ENCODE measurements around the gene H3-3A. TPM values are rescaled to one million over a fixed set of nuclear protein-coding genes. Genes with fewer than 3 reads are reported as not detected.

The H3-3A gene
- 963 and 975 TPM in 2 replicates for total RNA-seq (2014; rRNA removed; shearing (Covaris generic))

GRCh38 chr1:226062558-226063223, at the start of gene H3-3A:
TSS of gene H3-3A (plus strand) at chr1:226062716. CDS start at chr1:226064352, 1,636 bp downstream.
- peaks cover 18% of the 10 kb centered on the region for H3K36me3 ChIP-seq (replicated peaks; ENCODE audit: control insufficient read depth, insufficient read depth, low read length)
- peak; percentile 72 for DNase-seq
- H3K27me3 ChIP-seq (ENCODE audit: control insufficient read depth, insufficient read depth, low read length), result no peaks in the 10 kb centered on the region
- peak within 1 kb of the TSS; percentile 97 for H3K4me3 ChIP-seq (ENCODE audit: insufficient read depth, low read depth, low read length)

GRCh38 chr1:226017070-226017469, 45.4 kb upstream of the H3-3A start:
- Histone ChIP-seq H3K36me3 (replicated peaks; ENCODE audit: control insufficient read depth, insufficient read depth, low read length) (no peaks in the 10 kb centered on the region), H3K27me3 (ENCODE audit: control insufficient read depth, insufficient read depth, low read length) (no peaks in the 10 kb centered on the region), H3K4me3 (ENCODE audit: insufficient read depth, low read depth, low read length) (no peak overlapping the region)
- DNase-seq, result peak; percentile 32

GRCh38 chr1:226019572-226019971, 42.9 kb upstream of the H3-3A start:
- no peaks in the 10 kb centered on the region for H3K27me3 ChIP-seq (ENCODE audit: control insufficient read depth, insufficient read depth, low read length)
- no peaks in the 10 kb centered on the region for H3K36me3 ChIP-seq (replicated peaks; ENCODE audit: control insufficient read depth, insufficient read depth, low read length)
- H3K4me3 ChIP-seq (ENCODE audit: insufficient read depth, low read depth, low read length), result no peak overlapping the region
- no peak for DNase-seq

GRCh38 chr1:226021401-226021800, 41.1 kb upstream of the H3-3A start:
- no peak for DNase-seq
- Histone ChIP-seq H3K27me3 (ENCODE audit: control insufficient read depth, insufficient read depth, low read length) (no peaks in the 10 kb centered on the region), H3K36me3 (replicated peaks; ENCODE audit: control insufficient read depth, insufficient read depth, low read length) (no peaks in the 10 kb centered on the region), H3K4me3 (ENCODE audit: insufficient read depth, low read depth, low read length) (no peak overlapping the region)

GRCh38 chr1:226021801-226022200, 40.7 kb upstream of the H3-3A start:
- Histone ChIP-seq H3K27me3 (ENCODE audit: control insufficient read depth, insufficient read depth, low read length) (no peaks in the 10 kb centered on the region), H3K36me3 (replicated peaks; ENCODE audit: control insufficient read depth, insufficient read depth, low read length) (no peaks in the 10 kb centered on the region), H3K4me3 (ENCODE audit: insufficient read depth, low read depth, low read length) (no peak overlapping the region)
- DNase-seq, result no peak

GRCh38 chr1:226023735-226024134, 38.8 kb upstream of the H3-3A start:
- Histone ChIP-seq H3K36me3 (replicated peaks; ENCODE audit: control insufficient read depth, insufficient read depth, low read length) (no peaks in the 10 kb centered on the region), H3K27me3 (ENCODE audit: control insufficient read depth, insufficient read depth, low read length) (no peaks in the 10 kb centered on the region), H3K4me3 (ENCODE audit: insufficient read depth, low read depth, low read length) (no peak overlapping the region)
- no peak for DNase-seq

GRCh38 chr1:226026833-226027232, 35.7 kb upstream of the H3-3A start:
- no peak for DNase-seq
- Histone ChIP-seq H3K27me3 (ENCODE audit: control insufficient read depth, insufficient read depth, low read length) (no peaks in the 10 kb centered on the region), H3K4me3 (ENCODE audit: insufficient read depth, low read depth, low read length) (no peak overlapping the region), H3K36me3 (replicated peaks; ENCODE audit: control insufficient read depth, insufficient read depth, low read length) (no peaks in the 10 kb centered on the region)

GRCh38 chr1:226027538-226028217, 34.8 kb upstream of the H3-3A start:
- Histone ChIP-seq H3K27me3 (ENCODE audit: control insufficient read depth, insufficient read depth, low read length) (no peaks in the 10 kb centered on the region), H3K36me3 (replicated peaks; ENCODE audit: control insufficient read depth, insufficient read depth, low read length) (no peaks in the 10 kb centered on the region), H3K4me3 (ENCODE audit: insufficient read depth, low read depth, low read length) (no peak overlapping the region)
- DNase-seq, result no peak

- Histone ChIP-seq H3K4me3 (ENCODE audit: insufficient read depth, low read depth, low read length) (no peak overlapping the region), H3K27me3 (ENCODE audit: control insufficient read depth, insufficient read depth, low read length) (no peaks in the 10 kb centered on the region), H3K36me3 (replicated peaks; ENCODE audit: control insufficient read depth, insufficient read depth, low read length) (no peaks in the 10 kb centered on the region)
- no peak for DNase-seq
These were observed 33.4 kb upstream of the H3-3A start for GRCh38 chr1:226029093-226029496.

- H3K27me3 ChIP-seq (ENCODE audit: control insufficient read depth, insufficient read depth, low read length), result no peaks in the 10 kb centered on the region
- H3K36me3 ChIP-seq (replicated peaks; ENCODE audit: control insufficient read depth, insufficient read depth, low read length), result no peaks in the 10 kb centered on the region
- no peak for DNase-seq
- H3K4me3 ChIP-seq (ENCODE audit: insufficient read depth, low read depth, low read length), result no peak overlapping the region
These were observed 32.8 kb upstream of the H3-3A start for GRCh38 chr1:226029568-226030225.

GRCh38 chr1:226033582-226033981, 28.9 kb upstream of the H3-3A start:
- no peaks in the 10 kb centered on the region for H3K27me3 ChIP-seq (ENCODE audit: control insufficient read depth, insufficient read depth, low read length)
- no peak overlapping the region for H3K4me3 ChIP-seq (ENCODE audit: insufficient read depth, low read depth, low read length)
- DNase-seq, result no peak
- H3K36me3 ChIP-seq (replicated peaks; ENCODE audit: control insufficient read depth, insufficient read depth, low read length), result no peaks in the 10 kb centered on the region

GRCh38 chr1:226033991-226034390, 28.5 kb upstream of the H3-3A start:
- no peak for DNase-seq
- Histone ChIP-seq H3K4me3 (ENCODE audit: insufficient read depth, low read depth, low read length) (no peak overlapping the region), H3K36me3 (replicated peaks; ENCODE audit: control insufficient read depth, insufficient read depth, low read length) (no peaks in the 10 kb centered on the region), H3K27me3 (ENCODE audit: control insufficient read depth, insufficient read depth, low read length) (no peaks in the 10 kb centered on the region)

GRCh38 chr1:226034482-226034881, 28.0 kb upstream of the H3-3A start:
- no peak overlapping the region for H3K4me3 ChIP-seq (ENCODE audit: insufficient read depth, low read depth, low read length)
- DNase-seq, result no peak
- H3K27me3 ChIP-seq (ENCODE audit: control insufficient read depth, insufficient read depth, low read length), result no peaks in the 10 kb centered on the region
- no peaks in the 10 kb centered on the region for H3K36me3 ChIP-seq (replicated peaks; ENCODE audit: control insufficient read depth, insufficient read depth, low read length)

- Histone ChIP-seq H3K36me3 (replicated peaks; ENCODE audit: control insufficient read depth, insufficient read depth, low read length) (no peaks in the 10 kb centered on the region), H3K27me3 (ENCODE audit: control insufficient read depth, insufficient read depth, low read length) (peaks cover 2% of the 10 kb centered on the region; the same call in 1 of the 2 replicates), H3K4me3 (ENCODE audit: insufficient read depth, low read depth, low read length) (no peak overlapping the region)
- no peak for DNase-seq
These were observed 26.6 kb upstream of the H3-3A start for GRCh38 chr1:226035915-226036314.

- H3K36me3 ChIP-seq (replicated peaks; ENCODE audit: control insufficient read depth, insufficient read depth, low read length), result no peaks in the 10 kb centered on the region
- peaks cover 2% of the 10 kb centered on the region; the same call in 1 of the 2 replicates for H3K27me3 ChIP-seq (ENCODE audit: control insufficient read depth, insufficient read depth, low read length)
- H3K4me3 ChIP-seq (ENCODE audit: insufficient read depth, low read depth, low read length), result no peak overlapping the region
- no peak for DNase-seq
These were observed 23.9 kb upstream of the H3-3A start for GRCh38 chr1:226038661-226039060.

Data from H7 (cell line).